Bone marrow (tissue), 2 donors: ENCODE results near the gene SMG6.

Source experiments
- DNase-seq, 2 donors: peaks; one replicate each; lab custom pipeline; 2025; lab: John Stamatoyannopoulos, UW

SMG6 gene

DNA sequence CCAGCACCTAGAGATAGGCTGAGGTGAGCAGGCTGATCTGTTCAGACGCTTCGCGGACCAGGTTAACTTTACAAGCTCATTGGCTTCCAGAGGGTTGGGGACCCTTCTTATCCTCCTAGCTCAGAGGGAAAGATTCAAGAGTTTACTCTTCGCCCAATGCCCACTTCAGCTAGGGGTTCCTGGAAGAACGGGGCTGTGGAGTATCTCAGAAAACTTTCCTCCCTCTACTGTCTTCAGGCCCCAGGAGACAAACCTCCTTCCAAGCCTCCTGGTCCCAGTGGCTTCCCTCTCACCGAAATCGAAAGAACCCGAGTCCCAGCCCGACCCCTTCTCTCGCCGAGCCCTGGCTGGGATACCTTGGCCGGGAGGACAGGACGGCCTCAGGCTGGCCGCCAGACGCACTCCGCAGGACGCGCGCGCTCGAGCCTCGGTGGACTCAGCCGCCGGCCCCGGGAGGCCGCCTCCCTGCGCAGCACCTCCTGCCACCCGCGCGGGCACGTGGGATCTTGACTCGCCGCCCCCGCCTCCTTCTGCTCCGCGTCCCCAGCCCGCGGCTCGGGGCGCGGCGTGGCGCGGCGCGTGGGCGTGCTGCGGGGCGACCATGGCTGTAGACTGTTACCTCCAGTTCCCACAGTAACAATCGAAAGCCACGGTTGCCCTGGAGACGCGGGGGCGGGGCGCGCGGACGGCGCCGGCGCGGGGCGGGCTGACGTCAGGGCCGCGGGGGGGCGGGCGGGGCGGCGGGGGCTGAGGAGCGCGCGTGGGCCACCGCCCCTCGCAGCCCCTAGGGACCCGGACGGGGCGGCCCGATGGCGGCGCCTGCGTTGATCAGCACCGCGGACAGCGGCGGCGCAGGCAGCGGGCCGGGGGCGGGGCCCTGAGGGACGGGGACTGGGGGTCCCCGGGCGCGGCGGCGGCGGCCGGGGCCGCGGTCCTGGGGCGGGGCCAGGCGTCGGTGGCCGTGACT is 254.0 kb downstream of the SMG6 start:
- DNase-seq, result peak in 1 of 2 donors; percentile 77

DNA sequence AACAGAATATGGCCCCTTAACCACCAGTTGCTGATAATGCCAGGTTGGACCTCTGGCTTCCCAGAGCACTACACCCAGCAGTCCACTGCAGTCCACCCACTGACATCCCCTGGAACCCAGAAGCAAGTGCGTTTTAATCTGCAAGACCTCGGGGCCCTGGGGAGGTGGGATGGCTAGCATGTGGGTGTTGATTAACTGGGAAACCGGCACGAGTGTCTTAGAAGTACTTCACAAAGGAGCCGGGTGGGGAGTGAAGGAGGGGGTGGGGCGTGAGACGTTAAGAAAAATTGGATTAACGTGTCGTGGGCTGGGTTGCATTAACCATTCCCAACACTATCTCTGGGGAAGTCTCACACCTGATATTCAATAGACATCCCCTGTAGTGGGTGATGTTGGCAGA is 254.8 kb downstream of the SMG6 start:
- no peak for DNase-seq

DNA sequence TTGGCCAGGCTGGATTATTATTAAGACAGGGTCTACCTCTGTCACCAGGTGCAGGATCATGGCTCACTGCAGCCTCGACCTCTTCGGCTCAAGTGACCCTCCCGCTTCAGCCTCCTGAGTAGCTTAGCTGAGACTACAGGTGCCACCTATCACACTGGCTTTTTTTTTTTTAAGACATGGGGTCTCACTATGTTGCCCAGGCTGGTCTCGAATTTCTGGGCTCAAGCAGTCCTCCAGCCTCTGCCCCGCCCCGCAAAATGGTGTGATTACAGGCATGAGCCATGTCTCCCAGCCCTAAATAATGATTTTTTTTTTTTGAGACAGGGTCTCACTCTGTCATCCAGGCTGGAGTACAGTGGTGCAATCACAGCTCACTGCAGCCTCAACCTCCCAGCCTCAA is 256.0 kb downstream of the SMG6 start:
- DNase-seq, result no peak

GRCh38 chr17:2044263-2044894 is 259.2 kb downstream of the SMG6 start:
- DNase-seq, result no peak

DNA sequence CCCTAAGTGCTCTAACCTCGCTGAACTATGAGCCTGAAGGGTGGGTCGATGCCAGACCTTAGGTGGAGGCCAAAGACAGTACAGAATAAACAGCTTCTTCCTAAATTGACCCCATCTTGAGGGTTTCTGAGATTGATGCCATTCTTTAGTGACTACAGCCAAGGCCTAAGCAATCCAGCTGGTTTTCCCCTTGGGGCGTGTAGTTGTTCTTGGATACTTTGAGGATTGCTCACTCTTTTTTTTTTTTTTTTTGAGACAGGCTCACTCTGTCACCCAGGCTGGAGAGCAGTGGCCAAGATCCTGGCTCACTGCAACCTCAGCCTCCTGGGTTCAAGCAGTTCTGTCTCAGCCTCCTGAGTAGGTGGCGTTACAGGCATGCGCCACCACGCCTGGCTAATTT is 259.8 kb downstream of the SMG6 start:
- no peak for DNase-seq

DNA sequence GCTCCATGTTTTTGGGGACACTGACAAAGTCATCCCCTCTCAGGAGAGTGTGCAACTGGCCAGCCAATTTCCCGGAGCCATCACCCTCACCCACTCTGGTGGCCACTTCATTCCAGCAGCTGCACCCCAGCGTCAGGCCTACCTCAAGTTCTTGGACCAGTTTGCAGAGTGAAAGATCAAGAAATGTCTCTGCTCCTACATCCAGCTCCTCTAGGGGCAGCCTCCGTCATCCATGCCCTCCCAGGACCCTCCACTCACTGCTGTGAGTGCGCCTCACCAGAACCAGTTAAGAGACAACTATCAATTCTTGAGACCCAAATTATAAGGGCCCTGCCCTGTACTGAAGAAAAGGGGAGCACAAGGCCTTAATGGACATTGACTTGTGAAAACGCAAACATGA is 260.7 kb downstream of the SMG6 start:
- no peak for DNase-seq

GRCh38 chr17:2042390-2042847 is 261.2 kb downstream of the SMG6 start:
- no peak for DNase-seq

DNA sequence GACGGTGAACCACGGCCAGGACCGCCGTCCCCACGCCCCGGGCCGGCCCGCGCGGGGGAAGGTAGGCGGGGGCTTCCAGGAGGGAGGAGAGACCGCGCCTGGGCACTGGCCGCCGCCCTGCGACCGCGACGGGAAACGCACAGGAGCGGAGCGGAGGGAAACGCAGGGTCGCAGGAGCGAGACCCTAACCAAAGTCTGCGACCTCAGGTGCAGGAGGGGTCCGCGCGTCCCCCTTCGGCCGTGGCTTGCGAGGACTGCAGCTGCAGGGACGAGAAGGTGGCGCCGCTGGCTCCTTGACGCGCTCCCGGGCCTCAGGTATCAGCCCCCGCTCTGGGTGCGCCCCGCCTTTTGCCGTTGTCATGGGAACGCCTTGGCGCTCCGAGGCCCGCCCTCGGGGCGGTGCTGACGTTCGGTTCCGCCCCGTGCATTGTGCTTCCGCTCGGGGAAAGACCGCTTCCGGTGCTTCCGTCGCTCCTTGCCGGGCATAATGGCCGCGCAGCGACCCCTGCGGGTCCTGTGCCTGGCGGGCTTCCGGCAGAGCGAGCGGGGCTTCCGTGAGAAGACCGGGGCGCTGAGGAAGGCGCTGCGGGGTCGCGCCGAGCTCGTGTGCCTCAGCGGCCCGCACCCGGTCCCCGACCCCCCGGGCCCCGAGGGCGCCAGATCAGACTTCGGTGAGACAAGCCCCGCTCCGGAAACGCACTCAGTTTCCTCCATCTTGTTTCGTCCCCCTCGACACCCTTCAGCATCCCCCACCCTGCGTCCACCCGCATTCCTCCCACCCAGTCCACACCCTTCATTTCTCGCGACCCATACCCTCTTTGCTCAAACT is 261.8 kb downstream of the SMG6 start, which contains the start of gene OVCA2:
OVCA2 (plus strand) TSS at position 462 of the 829 bp plus-strand sequence; CDS start at position 488, 26 bp downstream.
- peak; percentile 78 to 80 for DNase-seq

GRCh38 chr17:2040942-2041560 is 262.5 kb downstream of the SMG6 start:
- no peak for DNase-seq

DNA sequence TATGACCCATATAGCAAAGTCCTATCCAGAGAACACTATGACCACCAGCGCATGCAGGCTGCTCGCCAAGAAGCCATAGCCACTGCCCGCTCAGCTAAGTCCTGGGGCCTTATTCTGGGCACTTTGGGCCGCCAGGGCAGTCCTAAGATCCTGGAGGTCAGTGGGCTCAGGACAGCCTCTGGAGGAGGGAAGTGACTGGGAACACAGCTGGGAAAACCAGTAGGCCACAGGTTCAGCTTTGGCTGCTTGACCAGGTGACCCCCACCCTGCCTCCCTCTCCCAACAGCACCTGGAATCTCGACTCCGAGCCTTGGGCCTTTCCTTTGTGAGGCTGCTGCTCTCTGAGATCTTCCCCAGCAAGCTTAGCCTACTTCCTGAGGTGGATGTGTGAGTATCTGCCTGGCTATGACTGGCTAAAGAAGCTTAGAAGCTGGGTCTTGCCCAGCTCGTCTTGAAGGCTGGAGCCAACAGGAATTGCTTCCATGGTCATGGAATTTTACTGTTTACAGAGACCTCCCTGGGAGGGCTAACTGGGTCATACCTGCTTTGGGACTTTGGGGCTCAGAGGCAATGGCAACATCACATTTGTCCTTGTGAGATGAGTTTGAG is 263.3 kb downstream of the SMG6 start:
- no peak for DNase-seq

- no peak for DNase-seq
Observed at GRCh38 chr17:2037155-2037554, 266.4 kb downstream of the SMG6 start.

- DNase-seq, result no peak
Observed at GRCh38 chr17:2035541-2036488, 267.8 kb downstream of the SMG6 start.

- no peak for DNase-seq
Observed at GRCh38 chr17:2034806-2035540, 268.6 kb downstream of the SMG6 start.

DNA sequence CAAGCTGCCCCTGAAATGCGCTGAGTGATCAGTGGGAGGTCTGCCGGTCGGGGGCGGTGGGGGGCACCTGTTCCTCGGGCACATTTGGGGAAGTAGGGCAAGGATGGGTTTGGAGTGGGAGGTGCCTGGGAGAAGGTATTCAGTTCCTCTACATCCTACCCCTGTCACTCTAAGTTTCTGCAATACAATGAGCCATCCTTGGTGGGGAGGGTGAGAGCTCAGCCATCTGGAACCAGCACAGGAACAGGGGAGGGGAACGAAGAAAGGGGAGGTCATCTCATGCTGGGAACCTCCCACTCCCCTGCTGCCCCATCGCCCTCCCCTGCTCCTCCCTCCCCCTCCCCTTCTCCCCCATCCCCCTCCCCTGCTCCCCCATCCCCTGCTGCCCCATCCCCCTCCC is 269.4 kb downstream of the SMG6 start:
- DNase-seq, result no peak

GRCh38 chr17:2033153-2033552 is 270.4 kb downstream of the SMG6 start:
- DNase-seq, result no peak

DNA sequence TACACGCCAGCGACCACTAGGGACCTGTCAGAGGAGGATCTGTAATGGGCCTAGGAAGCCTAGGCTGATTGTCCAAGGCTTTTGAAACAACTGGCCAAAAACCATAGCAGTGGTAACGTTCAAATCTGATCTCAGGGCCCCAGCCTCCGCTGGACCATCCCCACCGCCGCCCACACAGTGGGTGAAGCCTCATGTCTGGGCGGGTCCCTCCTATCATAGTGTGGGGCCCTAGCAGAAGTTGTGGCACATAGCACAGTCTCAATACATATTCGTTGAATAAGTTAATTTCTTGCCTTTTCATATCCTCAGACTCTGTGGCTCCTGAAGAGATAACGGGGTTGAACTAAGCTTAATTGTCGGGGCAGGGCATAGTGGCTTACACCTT is 272.8 kb downstream of the SMG6 start:
- DNase-seq, result no peak

DNA sequence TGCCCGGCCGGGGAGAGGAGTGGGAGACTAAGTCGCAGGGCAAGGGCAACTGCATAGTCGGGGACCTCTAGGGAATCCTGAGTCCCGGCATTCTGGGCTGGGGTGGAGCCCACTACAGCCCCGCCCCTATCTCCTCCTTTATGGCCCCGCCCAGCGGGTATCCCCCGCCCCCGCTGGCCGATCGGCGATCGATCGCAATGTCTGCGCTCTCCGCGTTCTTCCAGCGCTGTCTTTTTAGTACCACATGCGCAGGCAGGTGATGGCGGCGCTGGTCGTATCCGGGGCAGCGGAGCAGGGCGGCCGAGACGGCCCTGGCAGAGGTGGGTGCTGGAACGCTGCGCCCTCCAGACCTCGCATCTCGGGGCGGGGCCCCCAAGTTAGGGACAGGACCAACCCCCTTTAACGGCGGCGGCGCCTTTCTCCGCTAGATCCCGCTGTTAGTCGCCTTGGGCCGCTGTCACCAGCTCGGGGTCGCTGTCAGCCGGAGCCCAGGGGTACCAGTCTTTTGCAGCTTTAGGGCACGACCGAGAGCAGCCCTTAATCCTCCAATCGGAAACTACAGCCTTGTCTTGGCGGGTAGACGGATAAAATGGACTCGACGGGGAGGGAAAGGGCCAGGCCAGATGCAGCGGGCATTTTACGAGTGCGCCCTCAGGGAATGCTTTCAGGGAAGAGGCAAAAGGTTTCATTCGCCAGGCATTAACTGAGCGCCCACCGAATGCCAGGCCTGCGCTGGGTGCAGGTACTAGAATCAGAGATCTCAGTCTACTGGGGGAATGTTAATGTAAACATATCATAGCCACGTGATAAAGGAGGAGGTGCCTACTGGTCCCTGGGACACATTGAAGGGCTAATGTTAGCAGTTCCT is 273.4 kb downstream of the SMG6 start, which contains the start of gene DPH1:
DPH1 (plus strand) TSS at position 243 of the 868 bp plus-strand sequence; CDS start at position 260, 17 bp downstream.
- peak; percentile 47 to 57 for DNase-seq

GRCh38 chr17:2028737-2029136 is 274.8 kb downstream of the SMG6 start:
- no peak for DNase-seq
